ENCODE data around the gene CA5A.

CA5A gene

GRCh38 chr16:87844120-87844733 lies 92.1 kb downstream of the CA5A start:
- TF ChIP-seq ZBTB7A (IDR thresholded peaks at IDR 0.05; ENCODE audit: low read depth) (no peak), FOXM1 (IDR thresholded peaks at IDR 0.05; ENCODE audit: borderline replicate concordance, low read depth) (no peak), CREB1 (IDR thresholded peaks at IDR 0.05; ENCODE audit: low read depth) (no peak), TCF12 (IDR thresholded peaks at IDR 0.05; ENCODE audit: low read depth) (no peak), YY1 (IDR thresholded peaks at IDR 0.05; ENCODE audit: low read depth) (no peak), EGR1 (IDR thresholded peaks at IDR 0.05) (no peak), TAF1 (IDR thresholded peaks at IDR 0.05; ENCODE audit: low read depth) (no peak), NFIC (IDR thresholded peaks at IDR 0.05) (no peak), TEAD4 (IDR thresholded peaks at IDR 0.05) (no peak), EP300 (IDR thresholded peaks at IDR 0.05; ENCODE audit: borderline replicate concordance) (no peak), CEBPB (IDR thresholded peaks at IDR 0.05) (no peak), REST (IDR thresholded peaks at IDR 0.05; ENCODE audit: low read depth) (no peak), MAX (IDR thresholded peaks at IDR 0.05) (no peak), RAD21 (IDR thresholded peaks at IDR 0.05; ENCODE audit: low read depth) (no peak)
- TF ChIP-seq, protein P1, sequence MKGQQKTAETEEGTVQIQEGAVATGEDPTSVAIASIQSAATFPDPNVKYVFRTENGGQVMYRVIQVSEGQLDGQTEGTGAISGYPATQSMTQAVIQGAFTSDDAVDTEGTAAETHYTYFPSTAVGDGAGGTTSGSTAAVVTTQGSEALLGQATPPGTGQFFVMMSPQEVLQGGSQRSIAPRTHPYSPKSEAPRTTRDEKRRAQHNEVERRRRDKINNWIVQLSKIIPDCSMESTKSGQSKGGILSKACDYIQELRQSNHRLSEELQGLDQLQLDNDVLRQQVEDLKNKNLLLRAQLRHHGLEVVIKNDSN (IDR thresholded peaks at IDR 0.05) = no peak

GRCh38 chr16:87843678-87844105 lies 92.6 kb downstream of the CA5A start:
- TF ChIP-seq TAF1 (IDR thresholded peaks at IDR 0.05; ENCODE audit: low read depth) (no peak), YY1 (IDR thresholded peaks at IDR 0.05; ENCODE audit: low read depth) (no peak), CEBPB (IDR thresholded peaks at IDR 0.05) (no peak), MAX (IDR thresholded peaks at IDR 0.05) (no peak), ZBTB7A (IDR thresholded peaks at IDR 0.05; ENCODE audit: low read depth) (no peak), TCF12 (IDR thresholded peaks at IDR 0.05; ENCODE audit: low read depth) (no peak), CREB1 (IDR thresholded peaks at IDR 0.05; ENCODE audit: low read depth) (no peak), NFIC (IDR thresholded peaks at IDR 0.05) (no peak), REST (IDR thresholded peaks at IDR 0.05; ENCODE audit: low read depth) (no peak), TEAD4 (IDR thresholded peaks at IDR 0.05) (no peak)
- TF ChIP-seq, protein P1 (IDR thresholded peaks at IDR 0.05) = no peak

- TF ChIP-seq MAX (IDR thresholded peaks at IDR 0.05) (no peak), CEBPB (IDR thresholded peaks at IDR 0.05) (no peak), FOXM1 (IDR thresholded peaks at IDR 0.05; ENCODE audit: borderline replicate concordance, low read depth) (no peak), YY1 (IDR thresholded peaks at IDR 0.05; ENCODE audit: low read depth) (no peak), EGR1 (IDR thresholded peaks at IDR 0.05) (no peak), CREB1 (IDR thresholded peaks at IDR 0.05; ENCODE audit: low read depth) (no peak), RAD21 (IDR thresholded peaks at IDR 0.05; ENCODE audit: low read depth) (no peak), TAF1 (IDR thresholded peaks at IDR 0.05; ENCODE audit: low read depth) (no peak), TEAD4 (IDR thresholded peaks at IDR 0.05) (no peak), ZBTB7A (IDR thresholded peaks at IDR 0.05; ENCODE audit: low read depth) (no peak), NFIC (IDR thresholded peaks at IDR 0.05) (no peak)
- TF ChIP-seq, protein P1 (IDR thresholded peaks at IDR 0.05) = no peak
Measured at GRCh38 chr16:87842209-87842869, 94.0 kb downstream of the CA5A start.

GRCh38 chr16:87841340-87842208 lies 94.8 kb downstream of the CA5A start:
- TF ChIP-seq CREB1 (IDR thresholded peaks at IDR 0.05; ENCODE audit: low read depth) = no peak
- no peak for TF ChIP-seq TAF1 (IDR thresholded peaks at IDR 0.05; ENCODE audit: low read depth)
- no peak for TF ChIP-seq ZBTB7A (IDR thresholded peaks at IDR 0.05; ENCODE audit: low read depth)
- no peak for TF ChIP-seq EP300 (IDR thresholded peaks at IDR 0.05; ENCODE audit: borderline replicate concordance)
- TF ChIP-seq REST (IDR thresholded peaks at IDR 0.05; ENCODE audit: low read depth) = no peak
- no peak for TF ChIP-seq TCF12 (IDR thresholded peaks at IDR 0.05; ENCODE audit: low read depth)
- no peak for TF ChIP-seq MAX (IDR thresholded peaks at IDR 0.05)
